ENCODE data around the gene ZNF827. TPM values are rescaled to one million over a fixed set of nuclear protein-coding genes. Genes with fewer than 3 reads are reported as not detected.

Gene ZNF827
- total RNA-seq, 1 experiment from 2014 or later = 29.4 TPM

GRCh38 chr4:145847764-145848163 lies 90.9 kb downstream of the ZNF827 start:
- Histone ChIP-seq H3K27ac (ENCODE audit: insufficient read length, low read depth, low read length) (no peak overlapping the region), H3K79me1 (ENCODE audit: insufficient read depth, low read depth, low read length, poor library complexity, severe bottlenecking) (no peaks in the 10 kb centered on the region)

More at GRCh38 chr4:145847764-145848163, 90.9 kb downstream of the ZNF827 start:
- Histone ChIP-seq H3K9me3 (ENCODE audit: control insufficient read depth, low read depth, low read length) (no peaks in the 10 kb centered on the region), H3K79me2 (ENCODE audit: insufficient read depth, low read length) (no peaks in the 10 kb centered on the region), H2BK5ac (ENCODE audit: insufficient read length, low read length) (no peak overlapping the region), H2BK20ac (ENCODE audit: low read depth, low read length, poor library complexity, severe bottlenecking) (no peak overlapping the region), H2BK15ac (ENCODE audit: low read depth, low read length) (0 out of 2 replicates have a peak overlapping the region, but pooled peaks have one; percentile 13), H3K9ac (ENCODE audit: extremely low read depth, insufficient read length, low read length) (no peak overlapping the region), H4K91ac (ENCODE audit: insufficient read length, low read depth, low read length) (no peak overlapping the region), H3K18ac (ENCODE audit: insufficient read length, low read depth, low read length) (no peak overlapping the region), H3K56ac (ENCODE audit: insufficient read length, low read depth, low read length) (no peak overlapping the region), H4K5ac (ENCODE audit: insufficient read length, low read depth, low read length) (no peak overlapping the region), H4K8ac (replicated peaks; ENCODE audit: insufficient read length, low read depth, low read length) (no peak overlapping the region), H3K4ac (ENCODE audit: low read depth, low read length) (no peak overlapping the region), H3K27me3 (ENCODE audit: insufficient read depth, low read length) (no peaks in the 10 kb centered on the region), H3T11ph (ENCODE audit: low read length) (no peak overlapping the region), H4K20me1 (ENCODE audit: control insufficient read depth, insufficient read depth, insufficient read length) (no peaks in the 10 kb centered on the region), H3K4me2 (ENCODE audit: insufficient read depth, insufficient read length, low read length) (no peak overlapping the region), H3K14ac (ENCODE audit: insufficient read depth, low read length) (no peak overlapping the region), H2BK12ac (ENCODE audit: insufficient read length, low read depth, low read length) (no peak overlapping the region), H2BK120ac (ENCODE audit: low read depth, low read length, poor library complexity, severe bottlenecking) (no peak overlapping the region), H2AFZ (ENCODE audit: low read length) (no peak overlapping the region), H2AK5ac (ENCODE audit: insufficient read length, low read length) (no peak overlapping the region), H3K23me2 (ENCODE audit: insufficient read length, low read depth, low read length, poor library complexity, severe bottlenecking) (no peaks in the 10 kb centered on the region), H3K23ac (ENCODE audit: insufficient read length, low read depth, low read length) (no peak overlapping the region), H3K4me1 (ENCODE audit: insufficient read depth, low read length) (no peaks in the 10 kb centered on the region)
- peaks cover 25 to 55% (median 32%) of the 10 kb centered on the region in 3 experiments; a peak in 6 of 7 replicates for H3K36me3 Mint-ChIP-seq (ENCODE audit: insufficient read depth in 1 of 3, low read depth in 3 of 3)
- no peak for DNase-seq
- no peaks in the 10 kb centered on the region for H3K9me3 Mint-ChIP-seq
- H3K4me1 Mint-ChIP-seq = peaks cover 18 to 22% of the 10 kb centered on the region in 2 experiments
- no peak overlapping the region for H3K27ac Mint-ChIP-seq
- no peaks in the 10 kb centered on the region for H3K27me3 Mint-ChIP-seq (ENCODE audit: low read depth)
- H3K4me3 Mint-ChIP-seq = no peak overlapping the region
- no CpG with 5 or more reads among the region's 7 CpGs for WGBS (ENCODE audit: extremely low coverage, insufficient read length, low lambda C conversion rate)
- TF ChIP-seq, protein P1, sequence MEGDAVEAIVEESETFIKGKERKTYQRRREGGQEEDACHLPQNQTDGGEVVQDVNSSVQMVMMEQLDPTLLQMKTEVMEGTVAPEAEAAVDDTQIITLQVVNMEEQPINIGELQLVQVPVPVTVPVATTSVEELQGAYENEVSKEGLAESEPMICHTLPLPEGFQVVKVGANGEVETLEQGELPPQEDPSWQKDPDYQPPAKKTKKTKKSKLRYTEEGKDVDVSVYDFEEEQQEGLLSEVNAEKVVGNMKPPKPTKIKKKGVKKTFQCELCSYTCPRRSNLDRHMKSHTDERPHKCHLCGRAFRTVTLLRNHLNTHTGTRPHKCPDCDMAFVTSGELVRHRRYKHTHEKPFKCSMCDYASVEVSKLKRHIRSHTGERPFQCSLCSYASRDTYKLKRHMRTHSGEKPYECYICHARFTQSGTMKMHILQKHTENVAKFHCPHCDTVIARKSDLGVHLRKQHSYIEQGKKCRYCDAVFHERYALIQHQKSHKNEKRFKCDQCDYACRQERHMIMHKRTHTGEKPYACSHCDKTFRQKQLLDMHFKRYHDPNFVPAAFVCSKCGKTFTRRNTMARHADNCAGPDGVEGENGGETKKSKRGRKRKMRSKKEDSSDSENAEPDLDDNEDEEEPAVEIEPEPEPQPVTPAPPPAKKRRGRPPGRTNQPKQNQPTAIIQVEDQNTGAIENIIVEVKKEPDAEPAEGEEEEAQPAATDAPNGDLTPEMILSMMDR (conservative IDR thresholded peaks at IDR 0.05) = no peak

Data from H9 (cell line).